Activated naive CD4-positive, alpha-beta T cell treated with anti-CD3 and anti-CD28 coated beads, Interleukin-2, amount 50 U/mL, for 72 hours (primary cell): Measurements from ENCODE around the gene HDLBP. TPM values are rescaled to one million over a fixed set of nuclear protein-coding genes. Genes with fewer than 3 reads are reported as not detected.

ENCODE experiments used
- ATAC-seq, 2 donors: fragments of 150-1000 bp; cut with Tn5 transposase; 2 replicates each; pipeline ENCODE4 v1.10.0; 2021; ENCODE audit warnings: mild to moderate bottlenecking in 2 of 2, moderate library complexity in 2 of 2
- DNase-seq, 2 donors: peaks; one replicate each; pipeline ENCODE4 v3.0.0; 2021 to 2022; ENCODE audit warnings: low spot score in 2 of 2
- H3K27ac Mint-ChIP-seq, 2 donors: one replicate each; pipeline ENCODE4 v1.8.0; 2022; ENCODE audit warnings: mild to moderate bottlenecking in 2 of 2, mixed read lengths in 2 of 2
- H3K36me3 Mint-ChIP-seq, 2 donors: one replicate each; pipeline ENCODE4 v1.8.0; 2022; ENCODE audit warnings: mixed read lengths in 2 of 2
- H3K9me3 Mint-ChIP-seq, 2 donors: one replicate each; pipeline ENCODE4 v1.8.0; 2022; ENCODE audit warnings: mixed read lengths in 2 of 2
- total RNA-seq, 2 donors: library from RNA; stranded (reverse); gene quantifications; one replicate each; pipeline ENCODE4 v1.2.3, GENCODE V29; 2022

The HDLBP gene
- total RNA-seq, 2 donors from 2014 or later = 276 to 297 TPM

- Mint-ChIP-seq H3K27ac (peak overlapping the region; percentile 81 to 99), H3K9me3 (no peaks in the 10 kb centered on the region), H3K36me3 (peaks cover 22 to 29% of the 10 kb centered on the region in 2 donors)
- DNase-seq (no peak), ATAC-seq (no peak)
These were observed 1.0 kb downstream of the HDLBP start for GRCh38 chr2:241314226-241315092.

DNA sequence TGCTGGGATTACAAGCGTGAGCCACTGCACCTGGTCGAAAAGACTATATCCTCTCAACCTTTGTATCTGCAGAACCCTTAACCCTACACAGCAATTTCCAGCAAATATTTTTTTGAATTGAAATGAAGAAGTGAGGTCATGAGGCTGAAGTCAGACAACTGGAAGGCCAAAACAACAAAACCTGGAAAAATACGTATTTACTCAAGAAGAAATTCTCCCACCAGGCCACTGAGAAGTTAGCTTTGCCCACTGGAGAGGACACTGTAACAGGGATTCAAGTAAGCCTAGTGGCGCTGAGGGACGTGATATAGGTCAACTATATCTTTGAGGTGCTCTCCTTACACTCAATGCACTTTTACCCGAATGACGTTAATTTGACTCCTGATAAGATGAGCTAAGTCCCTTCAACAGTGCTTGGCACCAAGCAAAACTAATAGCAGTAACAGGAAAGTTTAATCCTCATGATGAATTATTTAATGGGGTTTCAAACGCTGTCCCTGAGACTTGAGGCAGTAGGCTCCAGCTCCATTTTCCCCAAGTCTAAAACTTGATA, 1.9 kb downstream of the HDLBP start:
- Mint-ChIP-seq H3K27ac (peak overlapping the region in 1 of 2 donors; percentile 41), H3K36me3 (peaks cover 28 to 29% of the 10 kb centered on the region in 2 donors)
- DNase-seq = no peak

GRCh38 chr2:241312082-241312481, 3.4 kb downstream of the HDLBP start:
- no peak for ATAC-seq
- H3K27ac Mint-ChIP-seq = no peak overlapping the region
- no peak for DNase-seq
- peaks cover 16 to 19% of the 10 kb centered on the region in 2 donors for H3K36me3 Mint-ChIP-seq
- H3K9me3 Mint-ChIP-seq = no peaks in the 10 kb centered on the region

More for the DNA sequence above, 1.9 kb downstream of the HDLBP start:
- no peaks in the 10 kb centered on the region for H3K9me3 Mint-ChIP-seq
- no peak for ATAC-seq

DNA sequence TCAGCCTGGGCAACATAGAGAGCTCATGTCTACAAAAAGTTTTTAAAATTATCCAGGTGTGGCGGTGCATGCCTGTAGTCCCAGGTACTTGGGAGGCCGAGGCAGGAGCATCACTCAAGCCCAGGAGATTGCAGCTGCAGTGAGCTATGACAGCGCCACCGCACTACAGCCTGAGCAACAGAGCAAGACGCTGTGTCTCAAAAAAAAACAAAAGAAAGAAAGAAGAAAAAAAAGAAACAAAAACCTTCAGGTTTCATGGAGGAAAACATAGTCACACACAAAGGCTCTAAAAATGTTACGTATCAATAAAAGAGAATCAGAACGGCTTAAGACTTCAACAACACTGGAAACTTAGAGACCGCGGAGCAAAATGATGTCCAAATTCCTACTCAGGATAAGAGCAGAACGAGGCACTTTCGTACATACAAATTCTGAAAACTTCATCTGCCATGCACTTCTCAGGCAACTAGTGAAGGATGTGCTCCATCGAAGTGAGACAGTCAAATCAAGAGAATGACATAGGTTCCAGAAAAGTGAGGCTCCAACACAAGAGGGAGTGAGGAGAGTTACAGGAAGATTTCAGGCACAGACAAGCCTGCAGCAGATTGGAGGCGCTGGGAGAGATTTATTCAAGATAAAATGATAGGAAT, 4.4 kb downstream of the HDLBP start:
- no peak for ATAC-seq
- no peak for DNase-seq

DNA sequence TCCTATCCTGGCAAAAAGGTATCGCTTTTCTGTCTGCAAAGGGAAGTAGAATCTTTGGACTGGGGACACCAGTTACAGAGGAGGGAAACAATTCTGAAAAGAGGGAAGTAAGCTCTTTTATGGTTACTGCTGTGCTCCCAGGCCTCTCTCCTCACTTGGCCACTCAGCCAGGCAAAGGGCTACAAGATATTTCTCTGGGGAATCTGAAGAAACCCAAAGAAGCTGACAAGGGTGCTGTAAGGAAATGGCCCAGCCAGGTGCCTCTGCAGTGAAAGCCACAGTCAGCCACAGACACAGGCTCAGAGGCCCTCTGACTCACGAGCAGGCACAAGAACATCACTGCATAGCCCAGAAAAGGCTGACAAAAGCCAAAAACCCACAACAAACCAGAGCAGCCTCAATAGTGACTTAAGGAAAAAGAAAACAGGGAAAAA, 5.8 kb downstream of the HDLBP start:
- H3K27ac Mint-ChIP-seq = peak overlapping the region; percentile 20 to 94
- ATAC-seq = peak; percentile 93
- H3K9me3 Mint-ChIP-seq = no peaks in the 10 kb centered on the region
- DNase-seq = peak; percentile 63 to 66
- peaks cover 0 to 12% of the 10 kb centered on the region in 2 donors for H3K36me3 Mint-ChIP-seq

More for the DNA sequence above, 4.4 kb downstream of the HDLBP start:
- Mint-ChIP-seq H3K27ac (peak overlapping the region; percentile 12 to 17), H3K36me3 (peaks cover 6 to 12% of the 10 kb centered on the region in 2 donors), H3K9me3 (no peaks in the 10 kb centered on the region)

DNA sequence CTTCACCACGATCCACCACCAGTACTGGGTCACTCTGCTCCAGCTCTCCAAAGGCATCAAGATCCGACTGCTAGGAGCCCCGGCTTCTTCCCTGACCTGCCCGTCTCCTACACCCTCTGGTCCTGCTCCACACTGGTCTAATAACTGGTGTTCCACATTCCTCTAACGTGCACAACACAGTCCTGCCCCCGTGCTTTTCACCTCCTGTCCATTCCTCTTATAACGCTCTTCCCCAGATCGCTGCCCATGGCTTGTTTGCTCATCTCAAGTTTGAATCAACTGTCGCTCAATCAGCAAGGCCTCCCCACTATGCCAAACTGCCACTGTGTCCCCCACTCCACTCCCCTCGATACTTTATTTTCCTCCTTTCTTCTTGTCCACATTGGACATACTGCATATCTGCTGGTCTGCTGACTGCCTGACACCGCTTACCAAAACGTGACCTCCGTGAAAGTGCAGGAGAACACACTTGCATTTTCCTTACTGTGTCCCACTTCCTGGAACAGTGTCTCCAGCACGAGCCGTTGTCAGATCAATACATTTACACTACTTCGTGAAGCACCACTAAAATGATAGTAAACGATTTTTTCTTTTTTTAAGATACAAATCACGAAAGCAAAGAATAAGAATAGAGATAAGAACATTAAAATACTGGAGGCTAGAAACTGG, 6.5 kb downstream of the HDLBP start:
- peak overlapping the region; percentile 20 to 33 for H3K27ac Mint-ChIP-seq
- ATAC-seq = no peak

DNA sequence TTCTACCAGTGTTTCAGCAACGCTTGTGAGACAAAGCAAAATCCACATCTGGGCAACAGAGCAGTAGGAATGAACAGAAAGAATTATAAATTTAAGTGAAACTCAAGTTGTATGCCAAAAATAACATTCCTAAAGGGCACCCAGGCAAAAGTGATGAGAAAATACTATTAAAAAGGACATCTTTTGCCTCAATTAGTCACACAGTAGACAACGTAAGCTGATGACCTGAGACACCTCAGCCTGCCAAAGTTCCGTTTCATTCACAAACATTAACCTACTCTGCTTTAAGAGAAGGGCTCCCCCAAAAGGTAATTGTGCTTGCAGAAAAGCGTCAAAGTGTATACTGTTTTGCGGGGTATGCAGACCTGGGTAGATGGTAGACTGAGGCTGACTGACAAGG, 7.2 kb downstream of the HDLBP start:
- H3K36me3 Mint-ChIP-seq = peaks cover 0 to 12% of the 10 kb centered on the region in 2 donors
- peak overlapping the region in 1 of 2 donors; percentile 5 for H3K27ac Mint-ChIP-seq
- ATAC-seq (no peak), DNase-seq (no peak)
- H3K9me3 Mint-ChIP-seq = no peaks in the 10 kb centered on the region

More for the DNA sequence above, 6.5 kb downstream of the HDLBP start:
- no peak for DNase-seq
- Mint-ChIP-seq H3K9me3 (no peaks in the 10 kb centered on the region), H3K36me3 (peaks cover 0 to 12% of the 10 kb centered on the region in 2 donors)

DNA sequence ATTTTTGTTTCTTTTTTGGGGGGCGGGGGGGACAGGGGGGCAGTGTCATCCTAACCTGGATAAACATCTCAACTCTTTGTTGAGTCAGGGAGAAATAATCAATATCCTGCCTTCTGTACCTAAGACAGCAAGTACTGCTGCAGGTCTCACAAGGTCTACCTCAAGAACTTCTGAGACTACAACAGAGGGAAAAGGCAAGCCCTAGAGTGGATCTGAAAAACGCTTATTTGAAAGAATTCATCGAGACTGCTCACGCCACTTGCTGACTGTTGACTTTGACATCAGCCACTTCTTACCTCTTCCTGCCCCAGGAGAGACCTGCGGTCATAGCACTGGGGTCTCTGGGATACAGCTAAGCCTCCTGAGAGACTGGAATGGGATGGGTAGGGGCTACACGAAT, 8.4 kb downstream of the HDLBP start:
- Mint-ChIP-seq H3K36me3 (peaks cover 0 to 12% of the 10 kb centered on the region in 2 donors), H3K9me3 (no peaks in the 10 kb centered on the region), H3K27ac (no peak overlapping the region)
- ATAC-seq = no peak
- no peak for DNase-seq

DNA sequence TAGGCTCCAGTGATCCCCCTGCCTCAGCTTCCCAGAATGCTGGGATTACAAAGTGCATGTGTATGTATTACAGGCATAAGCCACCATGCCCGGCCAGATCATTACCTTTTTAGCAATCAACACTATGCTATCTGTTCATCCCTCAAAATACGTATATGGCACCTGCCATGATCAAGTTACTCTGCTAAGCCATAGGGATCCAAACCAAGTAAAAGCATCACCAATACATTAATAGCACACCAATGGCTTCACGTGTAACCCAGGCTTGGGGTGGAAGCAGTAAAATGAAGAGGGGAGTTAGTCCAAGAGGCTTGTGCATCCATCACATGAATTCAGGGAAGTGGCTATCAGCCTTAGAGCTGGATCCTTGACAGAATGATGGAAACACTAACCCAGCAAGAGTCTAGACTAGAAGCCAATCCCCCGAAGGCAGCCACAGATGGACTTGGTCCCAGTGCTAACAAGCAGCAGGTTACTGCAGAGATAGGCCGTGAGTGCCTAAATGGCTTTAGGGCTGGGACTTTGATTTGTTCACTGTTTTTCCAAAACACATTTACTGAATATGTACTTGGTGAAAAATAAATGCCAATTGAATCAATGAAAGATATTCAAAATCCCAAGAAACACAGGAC, 11.3 kb downstream of the HDLBP start:
- Mint-ChIP-seq H3K36me3 (peaks cover 0 to 11% of the 10 kb centered on the region in 2 donors), H3K27ac (no peak overlapping the region), H3K9me3 (no peaks in the 10 kb centered on the region)
- ATAC-seq (no peak), DNase-seq (no peak)

GRCh38 chr2:241302759-241303651, 12.5 kb downstream of the HDLBP start:
- no peak for DNase-seq
- Mint-ChIP-seq H3K9me3 (no peaks in the 10 kb centered on the region), H3K27ac (peak overlapping the region; percentile 29 to 30), H3K36me3 (peaks cover 0 to 11% of the 10 kb centered on the region in 2 donors)
- ATAC-seq = no peak

- Mint-ChIP-seq H3K36me3 (peaks cover 6 to 13% of the 10 kb centered on the region in 2 donors), H3K9me3 (no peaks in the 10 kb centered on the region), H3K27ac (peak overlapping the region in 1 of 2 donors; percentile 81)
- DNase-seq = no peak
- ATAC-seq = no peak
These were observed 13.4 kb downstream of the HDLBP start for GRCh38 chr2:241302083-241302482.

GRCh38 chr2:241300000-241300399, 15.5 kb downstream of the HDLBP start:
- Mint-ChIP-seq H3K36me3 (peaks cover 6 to 13% of the 10 kb centered on the region in 2 donors), H3K27ac (no peak overlapping the region), H3K9me3 (no peaks in the 10 kb centered on the region)
- ATAC-seq = peak; percentile 50 to 75
- DNase-seq = no peak

DNA sequence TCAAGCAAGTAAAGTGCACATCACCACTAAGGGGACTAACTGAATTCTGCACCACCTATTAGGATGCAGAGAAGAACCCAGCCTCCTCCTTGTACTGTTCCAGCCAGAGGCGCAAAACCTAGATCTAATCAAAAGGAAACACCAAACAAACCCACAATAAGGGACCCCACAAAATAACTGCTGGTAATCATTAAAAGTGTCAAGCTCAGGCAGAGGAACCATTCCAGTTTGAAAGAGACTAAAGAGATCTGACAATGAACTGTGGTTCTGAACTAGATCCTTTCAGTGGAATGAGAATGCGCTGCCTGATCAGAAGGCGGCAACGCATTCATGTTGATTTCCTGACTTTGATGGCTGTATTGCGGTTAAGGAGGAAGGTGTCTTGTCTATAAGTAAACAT, 16.8 kb downstream of the HDLBP start:
- Mint-ChIP-seq H3K27ac (no peak overlapping the region), H3K36me3 (peaks cover 6 to 13% of the 10 kb centered on the region in 2 donors), H3K9me3 (no peaks in the 10 kb centered on the region)
- DNase-seq = no peak
- peak; percentile 22 to 56 for ATAC-seq

DNA sequence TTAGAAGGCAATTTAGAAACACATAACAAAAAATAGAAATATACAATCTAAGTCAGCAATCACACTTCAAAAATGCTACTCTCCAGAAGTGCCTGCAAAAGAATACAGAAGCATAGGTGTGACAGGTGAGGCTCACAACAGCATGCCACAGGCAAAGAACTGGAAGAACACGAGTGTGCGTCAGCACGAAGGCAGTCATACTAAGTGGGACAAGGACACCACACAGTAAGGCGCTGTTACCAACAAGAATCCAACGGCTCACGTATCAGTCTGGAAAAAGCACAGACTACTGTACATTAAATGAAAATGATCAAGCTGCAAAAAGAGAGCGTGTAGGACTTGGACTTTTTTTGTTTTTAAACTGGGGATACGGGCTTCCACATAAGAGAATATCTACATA, 18.7 kb downstream of the HDLBP start:
- Mint-ChIP-seq H3K27ac (no peak overlapping the region), H3K9me3 (no peaks in the 10 kb centered on the region), H3K36me3 (peaks cover 6 to 13% of the 10 kb centered on the region in 2 donors)
- DNase-seq = no peak
- no peak for ATAC-seq

GRCh38 chr2:241295326-241296095, 20.0 kb downstream of the HDLBP start:
- no peaks in the 10 kb centered on the region for H3K9me3 Mint-ChIP-seq

More at GRCh38 chr2:241295326-241296095, 20.0 kb downstream of the HDLBP start:
- DNase-seq (no peak), ATAC-seq (no peak)
- Mint-ChIP-seq H3K27ac (no peak overlapping the region), H3K36me3 (peaks cover 6 to 13% of the 10 kb centered on the region in 2 donors)
